DMS153 treated with DMSO at 0.1 percent for 48 hours (cell line): Measurements from ENCODE around the gene RBM42.

ENCODE experiments used
- DNase-seq: peaks from one replicate; lab custom pipeline; 2025; ENCODE audit not compliant: unreplicated experiment; lab: John Stamatoyannopoulos, UW

RBM42 gene

DNA sequence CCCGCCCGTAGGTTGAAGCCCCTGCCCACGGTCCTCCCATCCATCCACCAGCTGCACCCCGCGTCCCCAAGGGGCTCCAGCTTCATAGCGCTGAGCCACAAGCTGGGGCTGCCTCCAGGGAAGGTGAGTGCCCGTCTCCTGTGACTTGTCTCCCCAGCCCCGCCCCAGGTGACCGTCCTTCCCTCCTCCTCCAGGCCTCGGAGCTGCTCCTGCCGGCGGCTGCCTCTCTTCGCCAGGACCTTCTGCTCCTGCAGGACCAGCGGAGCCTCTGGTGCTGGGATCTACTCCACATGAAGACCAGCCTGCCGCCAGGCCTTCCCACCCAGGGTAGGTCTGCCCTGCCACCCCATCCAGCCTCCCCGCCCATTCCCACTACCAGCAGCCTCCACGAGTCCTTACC lies 8.8 kb upstream of the RBM42 start:
- no peak for DNase-seq

DNA sequence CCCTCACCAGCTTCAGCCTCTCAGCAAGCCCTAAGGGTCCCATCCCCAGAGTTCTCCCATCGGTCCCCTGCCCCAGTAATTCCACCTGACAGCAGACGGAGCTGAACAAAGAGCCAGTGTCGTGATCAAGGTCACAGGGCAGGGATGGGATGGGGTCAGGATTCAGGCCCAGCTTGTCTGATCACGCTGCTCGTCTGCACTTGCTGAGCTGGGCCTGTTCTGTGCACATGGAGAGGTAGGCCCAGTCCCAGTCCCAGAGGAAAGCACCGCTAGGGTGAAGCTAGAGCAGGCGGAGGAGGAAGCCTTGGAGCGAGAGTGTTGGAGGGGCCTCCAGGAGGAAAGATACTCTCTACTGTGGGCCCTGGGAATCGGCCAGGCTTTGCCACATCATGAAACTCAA lies 7.1 kb upstream of the RBM42 start:
- no peak for DNase-seq

DNA sequence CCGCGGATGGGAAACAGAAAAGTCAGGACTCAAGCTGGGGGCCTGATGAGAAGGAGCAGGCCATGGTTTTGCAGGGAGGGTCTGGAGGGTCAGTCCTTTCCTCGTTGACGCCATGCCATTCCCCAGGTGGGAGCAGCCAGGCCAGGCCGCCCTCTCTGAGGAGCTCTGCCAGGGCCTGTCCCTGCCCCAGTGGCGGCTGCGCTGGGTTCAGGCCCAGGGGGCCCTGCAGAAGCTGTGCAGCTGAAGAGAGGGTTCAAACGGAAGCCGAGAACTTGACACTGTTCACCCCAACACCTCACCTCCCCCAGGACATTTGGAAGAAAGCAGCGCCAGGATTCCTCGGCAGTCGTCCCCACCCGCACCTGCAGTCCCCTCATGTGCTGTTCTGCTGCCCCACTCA lies 6.1 kb upstream of the RBM42 start:
- DNase-seq, result no peak

DNA sequence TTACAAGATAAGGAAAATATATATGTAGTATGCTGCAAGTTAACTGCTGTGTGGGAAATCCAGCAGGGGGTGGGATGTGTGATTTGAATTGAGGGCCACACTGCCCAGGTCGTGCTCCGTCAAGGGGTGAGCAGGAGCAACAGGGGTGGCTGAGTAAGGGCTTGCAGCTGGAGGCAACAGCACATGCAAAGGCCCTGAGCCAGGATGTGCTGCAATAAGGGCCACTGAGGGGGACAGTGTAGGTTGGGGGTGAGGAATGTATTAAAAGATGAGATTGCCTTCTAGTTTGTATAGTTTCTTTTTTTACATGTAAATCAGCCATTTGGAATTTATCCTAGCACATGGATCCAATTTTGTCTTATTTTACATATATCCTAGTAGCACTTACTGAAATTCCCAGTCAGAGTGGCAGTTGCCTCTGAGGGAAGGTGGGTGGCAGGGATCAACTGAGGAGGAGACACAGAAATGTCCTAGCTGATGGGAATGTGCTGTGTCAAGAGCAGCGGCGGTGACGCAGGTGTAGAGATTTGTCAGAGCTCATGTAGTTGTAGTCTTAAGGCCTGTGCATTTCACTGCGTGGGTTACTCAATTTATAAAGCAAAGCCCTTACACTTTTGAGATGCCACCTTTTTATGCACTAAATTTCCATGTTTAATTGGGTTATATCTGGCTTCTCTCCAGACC lies 5.4 kb upstream of the RBM42 start:
- DNase-seq, result no peak

DNA sequence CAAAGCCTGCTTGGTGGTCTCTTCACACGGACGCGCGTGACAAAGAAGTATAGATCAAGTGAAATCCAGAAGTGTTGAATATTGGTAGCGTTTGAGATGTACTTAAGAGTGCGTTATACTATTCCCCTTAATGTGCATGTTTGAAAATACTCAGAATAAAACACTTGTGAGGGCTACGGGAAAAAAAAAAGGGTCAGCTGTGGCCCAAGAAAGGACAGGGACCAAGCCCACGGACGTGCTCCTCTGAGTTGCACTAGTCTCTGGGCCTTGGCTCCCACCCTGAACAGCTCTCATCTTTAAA lies 622 bp upstream of the RBM42 start:
- DNase-seq, result no peak

DNA sequence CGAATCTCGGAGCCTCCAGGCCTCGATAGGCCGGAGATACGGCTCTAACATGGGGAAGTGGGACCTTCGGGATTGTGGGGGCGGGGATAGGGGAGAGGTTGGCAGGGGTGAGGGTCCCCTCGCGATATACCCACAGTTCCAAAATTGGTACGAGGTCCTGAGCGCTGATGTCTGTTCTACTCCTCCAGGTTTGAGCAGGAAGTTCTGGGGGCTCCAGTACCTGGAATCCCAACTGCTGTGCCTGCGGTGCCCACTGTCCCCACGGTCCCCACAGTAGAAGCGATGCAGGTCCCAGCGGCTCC lies 447 bp downstream of the RBM42 start:
- no peak for DNase-seq

DNA sequence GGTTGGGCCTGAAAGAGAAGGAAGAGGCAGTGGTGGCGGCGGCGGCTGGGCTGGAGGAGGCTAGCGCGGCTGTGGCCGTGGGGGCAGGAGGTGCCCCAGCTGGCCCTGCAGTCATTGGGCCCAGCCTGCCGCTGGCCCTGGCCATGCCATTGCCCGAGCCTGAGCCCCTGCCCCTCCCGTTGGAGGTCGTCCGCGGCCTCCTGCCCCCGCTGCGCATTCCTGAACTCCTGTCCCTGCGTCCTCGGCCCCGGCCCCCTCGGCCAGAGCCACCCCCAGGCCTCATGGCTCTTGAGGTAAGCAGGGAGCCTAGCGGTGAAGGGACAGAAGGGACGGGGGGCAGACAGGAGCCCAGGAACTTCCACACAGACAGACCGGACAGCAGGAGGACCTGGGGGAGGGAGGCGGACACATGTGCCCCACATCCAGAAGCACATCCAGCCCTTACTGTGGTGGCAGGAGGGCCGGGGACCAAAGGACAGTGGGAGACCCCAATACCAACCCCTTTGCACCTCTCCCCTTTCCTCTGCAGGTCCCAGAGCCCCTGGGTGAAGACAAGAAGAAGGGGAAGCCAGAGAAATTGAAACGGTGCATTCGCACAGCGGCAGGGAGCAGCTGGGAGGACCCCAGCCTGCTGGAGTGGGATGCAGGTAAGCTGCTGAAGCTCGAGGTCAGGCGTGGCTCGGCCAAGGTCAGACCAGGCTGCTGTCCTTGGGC lies 5.0 kb downstream of the RBM42 start:
- no peak for DNase-seq

DNA sequence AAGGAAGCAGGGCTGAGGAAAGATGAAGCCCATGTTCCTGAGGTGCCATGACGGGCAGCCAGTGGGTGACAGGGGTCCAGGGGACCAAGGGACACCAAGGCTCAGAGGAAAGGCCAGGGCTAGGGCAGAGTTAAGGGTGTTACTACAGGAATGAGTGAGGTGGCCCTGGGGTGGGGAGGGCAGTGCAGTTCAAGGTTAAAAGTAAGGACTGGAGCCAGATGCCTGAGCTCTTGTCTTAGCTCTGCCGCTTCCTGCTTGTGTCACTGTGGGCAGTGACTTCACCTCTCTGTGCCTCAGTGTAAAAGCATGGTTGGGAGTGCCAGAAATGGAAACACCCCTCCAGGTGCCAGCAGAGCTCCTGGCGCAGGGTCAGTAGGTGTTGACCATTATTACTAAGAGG lies 7.8 kb downstream of the RBM42 start:
- no peak for DNase-seq

DNA sequence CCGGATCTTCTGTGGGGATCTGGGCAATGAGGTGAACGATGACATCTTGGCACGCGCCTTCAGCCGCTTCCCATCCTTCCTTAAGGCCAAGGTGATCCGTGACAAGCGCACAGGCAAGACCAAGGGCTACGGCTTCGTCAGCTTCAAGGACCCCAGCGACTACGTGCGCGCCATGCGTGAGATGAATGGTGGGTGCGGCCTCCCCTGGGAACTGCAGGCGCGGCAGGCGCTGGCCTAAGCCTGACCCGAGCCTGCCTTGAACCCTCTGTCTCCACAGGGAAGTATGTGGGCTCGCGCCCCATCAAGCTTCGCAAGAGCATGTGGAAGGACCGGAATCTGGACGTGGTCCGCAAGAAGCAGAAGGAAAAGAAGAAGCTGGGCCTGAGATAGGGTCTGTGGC lies 8.3 kb downstream of the RBM42 start:
- DNase-seq, result no peak

DNA sequence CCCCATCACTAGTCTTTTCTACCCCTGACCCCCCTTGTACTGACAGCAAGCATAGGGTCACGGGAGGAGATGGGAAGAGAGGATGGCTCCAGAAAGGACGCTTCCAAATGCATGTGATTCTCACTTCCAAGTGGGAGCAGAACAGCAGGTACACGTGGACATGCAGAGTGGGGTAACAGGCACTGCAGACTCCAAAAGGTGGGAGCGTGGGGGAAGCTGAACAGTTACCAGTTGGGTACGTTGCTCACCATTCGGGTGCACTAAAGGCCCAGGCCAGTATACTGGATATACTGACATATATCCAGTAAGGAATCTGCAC lies 10.4 kb downstream of the RBM42 start:
- DNase-seq, result no peak

DNA sequence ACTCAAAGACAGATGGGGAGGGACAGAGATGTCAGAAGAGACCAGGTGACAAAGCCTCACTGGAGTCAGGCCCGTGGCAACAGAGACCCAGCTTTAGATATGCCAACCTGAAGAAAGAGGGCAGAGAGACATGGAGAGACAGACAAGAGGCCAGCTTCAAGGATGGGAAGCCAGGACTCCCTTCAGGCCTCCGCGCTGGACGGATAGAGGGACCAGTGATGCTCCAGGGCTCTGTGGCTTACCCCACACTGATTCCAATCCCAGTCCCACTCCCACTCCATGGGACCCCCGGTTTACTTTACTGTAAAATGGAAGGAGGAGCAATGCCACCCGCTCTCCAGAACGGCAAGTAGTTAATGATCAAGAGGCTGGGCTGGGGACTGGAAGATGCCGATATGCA lies 11.0 kb downstream of the RBM42 start:
- no peak for DNase-seq

DNA sequence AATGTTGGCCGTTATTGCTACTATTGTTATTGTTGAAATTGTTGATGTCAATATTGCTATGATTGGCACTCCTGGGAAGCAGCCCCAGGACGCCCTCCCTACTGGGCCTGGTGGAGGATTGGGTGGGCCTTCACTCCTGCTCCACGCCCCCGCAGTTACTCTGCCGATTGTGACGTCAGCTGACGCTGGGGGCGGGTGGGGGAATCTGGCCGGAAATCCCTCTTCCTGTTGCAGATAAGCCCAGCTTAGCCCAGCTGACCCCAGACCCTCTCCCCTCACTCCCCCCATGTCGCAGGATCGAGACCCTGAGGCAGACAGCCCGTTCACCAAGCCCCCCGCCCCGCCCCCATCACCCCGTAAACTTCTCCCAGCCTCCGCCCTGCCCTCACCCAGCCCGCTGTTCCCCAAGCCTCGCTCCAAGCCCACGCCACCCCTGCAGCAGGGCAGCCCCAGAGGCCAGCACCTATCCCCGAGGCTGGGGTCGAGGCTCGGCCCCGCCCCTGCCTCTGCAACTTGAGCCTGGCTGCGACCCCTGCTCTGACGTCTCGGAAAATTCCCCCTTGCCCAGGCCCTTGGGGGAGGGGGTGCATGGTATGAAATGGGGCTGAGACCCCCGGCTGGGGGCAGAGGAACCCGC lies 12.8 kb downstream of the RBM42 start, which contains the start of gene ETV2:
ETV2 (plus strand) TSS at position 231 of the 637 bp plus-strand sequence. CDS start 716 bp downstream, outside the sequence.
- DNase-seq, result no peak

DNA sequence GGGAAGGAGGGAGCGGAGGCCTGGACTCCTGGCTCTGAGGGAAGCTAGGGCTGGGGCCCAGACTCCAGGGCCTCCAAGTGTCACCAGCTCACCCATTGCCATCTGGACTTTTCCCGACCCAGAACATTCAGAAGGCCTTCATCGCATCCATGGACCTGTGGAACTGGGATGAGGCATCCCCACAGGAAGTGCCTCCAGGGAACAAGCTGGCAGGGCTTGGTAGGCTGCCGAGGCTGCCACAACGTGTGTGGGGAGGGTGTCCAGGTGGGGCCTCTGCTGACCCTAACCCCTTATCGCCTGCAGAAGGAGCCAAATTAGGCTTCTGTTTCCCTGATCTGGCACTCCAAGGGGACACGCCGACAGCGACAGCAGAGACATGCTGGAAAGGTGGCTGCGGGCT lies 13.5 kb downstream of the RBM42 start:
- DNase-seq, result no peak

DNA sequence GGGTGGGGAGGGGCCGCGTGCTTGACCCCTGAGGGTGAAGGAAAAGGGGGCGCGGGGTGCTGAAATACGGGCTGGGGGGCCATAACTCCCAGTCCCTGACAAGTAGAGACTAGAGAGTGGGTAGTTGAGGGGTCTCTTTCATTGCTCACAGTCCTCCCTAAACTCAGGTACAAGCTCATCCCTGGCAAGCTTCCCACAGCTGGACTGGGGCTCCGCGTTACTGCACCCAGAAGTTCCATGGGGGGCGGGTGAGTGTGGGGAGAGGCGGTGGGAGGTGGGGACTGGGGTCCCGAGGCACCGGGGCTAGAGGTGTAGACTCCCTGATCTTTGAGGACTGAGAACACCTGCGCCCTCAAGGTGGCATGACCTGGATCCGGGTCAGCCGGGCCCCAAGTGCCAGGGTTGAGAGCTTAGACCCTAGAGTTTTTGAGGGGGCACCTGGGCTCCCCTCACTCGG lies 14.0 kb downstream of the RBM42 start:
- no peak for DNase-seq

DNA sequence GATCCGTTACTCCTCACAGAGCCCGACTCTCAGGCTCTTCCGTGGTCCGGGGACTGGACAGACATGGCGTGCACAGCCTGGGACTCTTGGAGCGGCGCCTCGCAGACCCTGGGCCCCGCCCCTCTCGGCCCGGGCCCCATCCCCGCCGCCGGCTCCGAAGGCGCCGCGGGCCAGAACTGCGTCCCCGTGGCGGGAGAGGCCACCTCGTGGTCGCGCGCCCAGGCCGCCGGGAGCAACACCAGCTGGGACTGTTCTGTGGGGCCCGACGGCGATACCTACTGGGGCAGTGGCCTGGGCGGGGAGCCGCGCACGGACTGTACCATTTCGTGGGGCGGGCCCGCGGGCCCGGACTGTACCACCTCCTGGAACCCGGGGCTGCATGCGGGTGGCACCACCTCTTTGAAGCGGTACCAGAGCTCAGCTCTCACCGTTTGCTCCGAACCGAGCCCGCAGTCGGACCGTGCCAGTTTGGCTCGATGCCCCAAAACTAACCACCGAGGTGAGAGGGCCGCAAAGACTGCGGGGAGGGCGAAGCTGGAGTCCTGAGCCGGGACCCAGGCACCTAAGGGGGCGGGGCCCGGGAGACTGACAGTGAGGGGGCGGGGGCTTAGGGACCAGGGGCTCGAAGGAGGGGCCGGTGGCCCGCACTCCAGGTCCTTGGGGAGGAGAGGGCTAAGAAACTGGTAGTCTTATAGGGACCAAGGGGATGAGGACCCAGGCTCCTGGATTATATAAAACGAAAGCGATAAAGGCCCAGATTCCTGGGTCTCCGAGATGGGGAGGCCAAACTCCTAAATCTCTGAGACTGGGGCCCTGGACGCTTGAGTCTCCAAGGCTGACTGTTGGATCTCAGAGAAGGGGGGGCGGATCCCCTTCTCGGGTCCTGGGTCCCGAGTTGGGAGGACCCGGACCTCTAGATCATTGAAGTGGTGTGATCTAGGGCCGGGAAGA lies 14.7 kb downstream of the RBM42 start:
- DNase-seq, result peak; percentile 66

DNA sequence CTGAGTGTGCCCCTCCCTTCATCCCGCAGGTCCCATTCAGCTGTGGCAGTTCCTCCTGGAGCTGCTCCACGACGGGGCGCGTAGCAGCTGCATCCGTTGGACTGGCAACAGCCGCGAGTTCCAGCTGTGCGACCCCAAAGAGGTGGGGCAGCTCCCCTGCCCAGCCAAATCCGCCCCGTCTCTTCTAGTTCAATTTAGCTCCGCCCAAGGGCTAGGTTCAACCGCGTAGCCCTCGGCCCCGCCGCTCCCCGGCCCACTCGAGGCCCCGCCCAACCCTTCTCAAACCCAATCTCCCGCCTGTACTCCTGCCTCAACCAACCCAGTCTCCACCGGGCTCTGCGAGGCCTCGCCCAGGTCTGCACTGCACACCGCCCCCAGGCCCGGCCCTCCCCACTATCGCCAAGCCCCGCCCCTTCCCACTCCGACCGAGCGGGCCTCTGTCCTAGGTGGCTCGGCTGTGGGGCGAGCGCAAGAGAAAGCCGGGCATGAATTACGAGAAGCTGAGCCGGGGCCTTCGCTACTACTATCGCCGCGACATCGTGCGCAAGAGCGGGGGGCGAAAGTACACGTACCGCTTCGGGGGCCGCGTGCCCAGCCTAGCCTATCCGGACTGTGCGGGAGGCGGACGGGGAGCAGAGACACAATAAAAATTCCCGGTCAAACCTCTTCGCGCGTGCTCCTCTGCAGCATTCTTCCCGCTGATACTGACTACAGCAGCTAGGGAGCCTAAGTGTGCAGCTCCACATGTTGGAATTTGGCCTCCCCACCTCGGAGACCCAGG lies 15.6 kb downstream of the RBM42 start:
- DNase-seq, result peak; percentile 90

DNA sequence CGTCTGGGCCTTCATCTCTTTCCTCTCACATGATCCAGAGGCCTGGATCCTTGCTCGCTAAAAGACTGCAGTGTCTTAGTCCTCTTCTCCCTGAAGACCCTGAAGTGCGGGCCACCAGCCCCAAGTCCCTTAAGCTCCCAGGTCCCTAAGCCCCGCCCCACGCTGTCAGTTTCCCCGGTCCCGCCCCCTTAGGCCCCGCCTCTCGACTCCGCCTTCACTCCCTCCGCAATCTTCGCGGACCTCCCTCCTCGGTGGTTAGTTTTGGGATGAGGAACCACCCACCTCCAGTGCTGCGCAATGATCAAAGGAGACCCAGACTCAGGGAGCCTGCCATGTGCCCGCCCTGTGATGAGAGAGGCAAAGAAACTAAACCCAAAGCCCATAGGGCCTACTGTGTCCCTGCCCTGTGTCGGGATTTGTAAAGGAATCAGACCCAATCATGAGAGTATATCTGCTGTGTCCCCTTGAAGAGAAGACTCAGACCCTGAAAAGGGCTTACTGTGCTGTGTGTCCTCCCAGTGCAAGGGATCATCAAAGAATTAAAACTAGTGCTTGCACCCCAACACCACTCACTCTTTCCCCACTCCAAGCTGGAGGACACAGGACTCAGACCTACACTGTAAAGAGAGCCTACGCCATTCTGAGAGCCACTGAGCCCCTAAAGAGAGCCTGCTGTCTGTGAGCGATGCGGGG lies 16.3 kb downstream of the RBM42 start:
- DNase-seq, result peak; percentile 51

DNA sequence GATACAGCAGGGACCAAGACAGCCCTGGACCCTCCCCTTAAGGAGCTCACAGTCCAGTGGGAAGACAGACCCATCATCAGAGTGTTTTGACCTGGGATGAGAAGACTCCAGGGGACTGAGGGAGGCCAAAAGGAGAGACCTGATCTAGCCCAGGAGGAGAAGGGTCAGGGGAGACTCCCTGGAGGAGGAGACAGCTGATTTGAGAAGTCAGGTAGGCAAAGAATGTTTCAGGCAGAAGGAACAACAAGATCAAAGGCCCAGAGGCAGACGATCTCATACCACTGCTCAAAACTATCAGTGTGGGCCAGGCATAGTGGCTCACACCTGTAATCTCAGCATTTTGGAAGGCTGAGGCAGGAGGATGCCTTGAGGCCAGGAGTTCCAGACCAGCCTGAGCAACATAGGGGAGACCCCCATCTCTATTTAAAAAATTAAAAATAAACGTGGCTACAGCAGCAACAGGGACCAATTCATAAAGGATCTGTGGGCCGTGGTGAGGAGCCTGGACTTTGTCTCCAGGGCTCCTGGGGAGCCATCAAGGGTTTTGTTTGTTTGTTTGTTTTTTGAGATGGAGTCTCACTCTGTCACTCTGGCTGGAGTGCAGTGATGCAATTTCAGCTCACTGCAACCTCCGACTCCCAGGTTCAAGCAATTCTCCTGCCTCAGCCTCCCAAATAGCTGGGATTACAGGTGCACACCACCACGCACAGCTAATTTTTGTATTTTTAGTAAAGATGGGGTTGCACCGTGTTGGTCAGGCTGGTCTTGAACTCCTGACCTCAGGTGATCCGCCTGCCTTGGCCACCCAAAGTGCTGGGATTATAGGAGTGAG lies 17.1 kb downstream of the RBM42 start:
- no peak for DNase-seq
